ENCODE measurements around the gene SCN2B.

DNA sequence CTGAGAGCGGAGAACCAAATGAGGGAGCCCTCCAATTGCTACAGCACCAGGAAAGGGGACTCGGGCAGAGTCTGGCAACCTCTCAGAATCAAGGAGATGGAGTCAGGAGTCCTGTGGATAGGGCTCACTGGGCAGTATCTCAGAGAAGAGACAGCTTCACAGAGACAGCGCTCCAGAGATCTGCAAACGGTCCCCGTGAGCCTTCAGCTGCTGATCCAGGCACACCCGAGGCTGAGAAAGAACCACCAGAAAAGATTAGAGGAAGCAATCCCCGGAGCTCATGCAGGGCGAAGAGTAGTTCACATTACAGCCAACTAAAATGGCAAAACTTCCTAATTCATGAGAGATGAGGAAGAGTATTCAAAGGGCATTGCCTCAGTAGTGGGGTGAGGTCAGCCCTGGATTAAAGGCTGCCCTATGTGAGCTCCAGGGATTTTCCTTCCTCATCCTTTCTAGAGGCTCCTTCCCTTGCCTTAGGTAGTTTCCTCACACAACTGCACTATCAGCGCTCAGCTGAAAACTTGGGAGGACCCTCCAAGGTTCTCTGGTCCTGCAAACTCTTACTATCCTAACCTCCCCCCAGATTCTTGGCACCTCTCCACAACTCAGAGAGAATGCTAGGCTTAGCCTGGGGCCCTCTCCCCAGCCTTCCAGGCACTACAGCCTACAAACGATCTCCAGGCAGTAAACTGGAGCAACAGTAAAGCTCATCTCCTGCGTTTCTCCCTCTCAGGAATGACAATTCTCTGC lies 47.5 kb downstream of the SCN2B start:
- TF ChIP-seq, protein P1, sequence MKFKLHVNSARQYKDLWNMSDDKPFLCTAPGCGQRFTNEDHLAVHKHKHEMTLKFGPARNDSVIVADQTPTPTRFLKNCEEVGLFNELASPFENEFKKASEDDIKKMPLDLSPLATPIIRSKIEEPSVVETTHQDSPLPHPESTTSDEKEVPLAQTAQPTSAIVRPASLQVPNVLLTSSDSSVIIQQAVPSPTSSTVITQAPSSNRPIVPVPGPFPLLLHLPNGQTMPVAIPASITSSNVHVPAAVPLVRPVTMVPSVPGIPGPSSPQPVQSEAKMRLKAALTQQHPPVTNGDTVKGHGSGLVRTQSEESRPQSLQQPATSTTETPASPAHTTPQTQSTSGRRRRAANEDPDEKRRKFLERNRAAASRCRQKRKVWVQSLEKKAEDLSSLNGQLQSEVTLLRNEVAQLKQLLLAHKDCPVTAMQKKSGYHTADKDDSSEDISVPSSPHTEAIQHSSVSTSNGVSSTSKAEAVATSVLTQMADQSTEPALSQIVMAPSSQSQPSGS (CRISPR knock-in tag; IDR thresholded peaks at IDR 0.05; ENCODE audit: borderline replicate concordance, low read depth): no peak
- TF ChIP-seq CREB1 (CRISPR knock-in tag; IDR thresholded peaks at IDR 0.05) (no peak), ESRRA (CRISPR knock-in tag; IDR thresholded peaks at IDR 0.05; ENCODE audit: borderline replicate concordance) (no peak), ETV6 (CRISPR knock-in tag; IDR thresholded peaks at IDR 0.05) (no peak), EMX1 (CRISPR knock-in tag; IDR thresholded peaks at IDR 0.05) (no peak), FOXK1 (CRISPR knock-in tag; IDR thresholded peaks at IDR 0.05) (no peak), RELA (CRISPR knock-in tag; IDR thresholded peaks at IDR 0.05; ENCODE audit: borderline replicate concordance) (no peak), NFYB (CRISPR knock-in tag; conservative IDR thresholded peaks at IDR 0.05; ENCODE audit: low read depth) (no peak)
- TF ChIP-seq, protein P2, sequence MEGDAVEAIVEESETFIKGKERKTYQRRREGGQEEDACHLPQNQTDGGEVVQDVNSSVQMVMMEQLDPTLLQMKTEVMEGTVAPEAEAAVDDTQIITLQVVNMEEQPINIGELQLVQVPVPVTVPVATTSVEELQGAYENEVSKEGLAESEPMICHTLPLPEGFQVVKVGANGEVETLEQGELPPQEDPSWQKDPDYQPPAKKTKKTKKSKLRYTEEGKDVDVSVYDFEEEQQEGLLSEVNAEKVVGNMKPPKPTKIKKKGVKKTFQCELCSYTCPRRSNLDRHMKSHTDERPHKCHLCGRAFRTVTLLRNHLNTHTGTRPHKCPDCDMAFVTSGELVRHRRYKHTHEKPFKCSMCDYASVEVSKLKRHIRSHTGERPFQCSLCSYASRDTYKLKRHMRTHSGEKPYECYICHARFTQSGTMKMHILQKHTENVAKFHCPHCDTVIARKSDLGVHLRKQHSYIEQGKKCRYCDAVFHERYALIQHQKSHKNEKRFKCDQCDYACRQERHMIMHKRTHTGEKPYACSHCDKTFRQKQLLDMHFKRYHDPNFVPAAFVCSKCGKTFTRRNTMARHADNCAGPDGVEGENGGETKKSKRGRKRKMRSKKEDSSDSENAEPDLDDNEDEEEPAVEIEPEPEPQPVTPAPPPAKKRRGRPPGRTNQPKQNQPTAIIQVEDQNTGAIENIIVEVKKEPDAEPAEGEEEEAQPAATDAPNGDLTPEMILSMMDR (IDR thresholded peaks at IDR 0.05): no peak
- TF ChIP-seq, protein P3, sequence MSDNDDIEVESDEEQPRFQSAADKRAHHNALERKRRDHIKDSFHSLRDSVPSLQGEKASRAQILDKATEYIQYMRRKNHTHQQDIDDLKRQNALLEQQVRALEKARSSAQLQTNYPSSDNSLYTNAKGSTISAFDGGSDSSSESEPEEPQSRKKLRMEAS (CRISPR knock-in tag; IDR thresholded peaks at IDR 0.05): no peak
- TF ChIP-seq, protein P4, sequence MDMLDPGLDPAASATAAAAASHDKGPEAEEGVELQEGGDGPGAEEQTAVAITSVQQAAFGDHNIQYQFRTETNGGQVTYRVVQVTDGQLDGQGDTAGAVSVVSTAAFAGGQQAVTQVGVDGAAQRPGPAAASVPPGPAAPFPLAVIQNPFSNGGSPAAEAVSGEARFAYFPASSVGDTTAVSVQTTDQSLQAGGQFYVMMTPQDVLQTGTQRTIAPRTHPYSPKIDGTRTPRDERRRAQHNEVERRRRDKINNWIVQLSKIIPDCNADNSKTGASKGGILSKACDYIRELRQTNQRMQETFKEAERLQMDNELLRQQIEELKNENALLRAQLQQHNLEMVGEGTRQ (CRISPR knock-in tag; IDR thresholded peaks at IDR 0.05): no peak
- TF ChIP-seq, protein P5, sequence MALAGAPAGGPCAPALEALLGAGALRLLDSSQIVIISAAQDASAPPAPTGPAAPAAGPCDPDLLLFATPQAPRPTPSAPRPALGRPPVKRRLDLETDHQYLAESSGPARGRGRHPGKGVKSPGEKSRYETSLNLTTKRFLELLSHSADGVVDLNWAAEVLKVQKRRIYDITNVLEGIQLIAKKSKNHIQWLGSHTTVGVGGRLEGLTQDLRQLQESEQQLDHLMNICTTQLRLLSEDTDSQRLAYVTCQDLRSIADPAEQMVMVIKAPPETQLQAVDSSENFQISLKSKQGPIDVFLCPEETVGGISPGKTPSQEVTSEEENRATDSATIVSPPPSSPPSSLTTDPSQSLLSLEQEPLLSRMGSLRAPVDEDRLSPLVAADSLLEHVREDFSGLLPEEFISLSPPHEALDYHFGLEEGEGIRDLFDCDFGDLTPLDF (CRISPR knock-in tag; IDR thresholded peaks at IDR 0.05): no peak
- TF ChIP-seq, protein P6, sequence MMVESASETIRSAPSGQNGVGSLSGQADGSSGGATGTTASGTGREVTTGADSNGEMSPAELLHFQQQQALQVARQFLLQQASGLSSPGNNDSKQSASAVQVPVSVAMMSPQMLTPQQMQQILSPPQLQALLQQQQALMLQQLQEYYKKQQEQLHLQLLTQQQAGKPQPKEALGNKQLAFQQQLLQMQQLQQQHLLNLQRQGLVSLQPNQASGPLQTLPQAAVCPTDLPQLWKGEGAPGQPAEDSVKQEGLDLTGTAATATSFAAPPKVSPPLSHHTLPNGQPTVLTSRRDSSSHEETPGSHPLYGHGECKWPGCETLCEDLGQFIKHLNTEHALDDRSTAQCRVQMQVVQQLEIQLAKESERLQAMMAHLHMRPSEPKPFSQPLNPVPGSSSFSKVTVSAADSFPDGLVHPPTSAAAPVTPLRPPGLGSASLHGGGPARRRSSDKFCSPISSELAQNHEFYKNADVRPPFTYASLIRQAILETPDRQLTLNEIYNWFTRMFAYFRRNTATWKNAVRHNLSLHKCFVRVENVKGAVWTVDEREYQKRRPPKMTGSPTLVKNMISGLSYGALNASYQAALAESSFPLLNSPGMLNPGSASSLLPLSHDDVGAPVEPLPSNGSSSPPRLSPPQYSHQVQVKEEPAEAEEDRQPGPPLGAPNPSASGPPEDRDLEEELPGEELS (CRISPR knock-in tag; IDR thresholded peaks at IDR 0.05): no peak
- TF ChIP-seq, protein P7, sequence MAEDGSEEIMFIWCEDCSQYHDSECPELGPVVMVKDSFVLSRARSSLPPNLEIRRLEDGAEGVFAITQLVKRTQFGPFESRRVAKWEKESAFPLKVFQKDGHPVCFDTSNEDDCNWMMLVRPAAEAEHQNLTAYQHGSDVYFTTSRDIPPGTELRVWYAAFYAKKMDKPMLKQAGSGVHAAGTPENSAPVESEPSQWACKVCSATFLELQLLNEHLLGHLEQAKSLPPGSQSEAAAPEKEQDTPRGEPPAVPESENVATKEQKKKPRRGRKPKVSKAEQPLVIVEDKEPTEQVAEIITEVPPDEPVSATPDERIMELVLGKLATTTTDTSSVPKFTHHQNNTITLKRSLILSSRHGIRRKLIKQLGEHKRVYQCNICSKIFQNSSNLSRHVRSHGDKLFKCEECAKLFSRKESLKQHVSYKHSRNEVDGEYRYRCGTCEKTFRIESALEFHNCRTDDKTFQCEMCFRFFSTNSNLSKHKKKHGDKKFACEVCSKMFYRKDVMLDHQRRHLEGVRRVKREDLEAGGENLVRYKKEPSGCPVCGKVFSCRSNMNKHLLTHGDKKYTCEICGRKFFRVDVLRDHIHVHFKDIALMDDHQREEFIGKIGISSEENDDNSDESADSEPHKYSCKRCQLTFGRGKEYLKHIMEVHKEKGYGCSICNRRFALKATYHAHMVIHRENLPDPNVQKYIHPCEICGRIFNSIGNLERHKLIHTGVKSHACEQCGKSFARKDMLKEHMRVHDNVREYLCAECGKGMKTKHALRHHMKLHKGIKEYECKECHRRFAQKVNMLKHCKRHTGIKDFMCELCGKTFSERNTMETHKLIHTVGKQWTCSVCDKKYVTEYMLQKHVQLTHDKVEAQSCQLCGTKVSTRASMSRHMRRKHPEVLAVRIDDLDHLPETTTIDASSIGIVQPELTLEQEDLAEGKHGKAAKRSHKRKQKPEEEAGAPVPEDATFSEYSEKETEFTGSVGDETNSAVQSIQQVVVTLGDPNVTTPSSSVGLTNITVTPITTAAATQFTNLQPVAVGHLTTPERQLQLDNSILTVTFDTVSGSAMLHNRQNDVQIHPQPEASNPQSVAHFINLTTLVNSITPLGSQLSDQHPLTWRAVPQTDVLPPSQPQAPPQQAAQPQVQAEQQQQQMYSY (CRISPR knock-in tag; IDR thresholded peaks at IDR 0.05): no peak

All from WTC11 (cell line).